Umbilical cord (tissue), 2 donors: ENCODE results near the gene NME7. TPM values are rescaled to one million over a fixed set of nuclear protein-coding genes. Genes with fewer than 3 reads are reported as not detected.
"Not testable (repeated sequence)": the region's sequence is repeated elsewhere in the genome, so short reads cannot be mapped to it uniquely, and the experiment has no call there.

ENCODE experiments used
- DNase-seq: peaks from one replicate; pipeline ENCODE4 v3.0.0-alpha.2; 2015; ENCODE audit warnings: low spot score
- total RNA-seq: library from RNA; depleted of rRNA; stranded (reverse); fragments of >200 nt; gene quantifications from one replicate; pipeline ENCODE4 v1.2.3, GENCODE V29; 2014; ENCODE audit warnings: low replicate concordance; ENCODE audit not compliant: insufficient read depth

The NME7 gene
- total RNA-seq, 1 donor from 2014 or later, result 29.6 TPM

DNA sequence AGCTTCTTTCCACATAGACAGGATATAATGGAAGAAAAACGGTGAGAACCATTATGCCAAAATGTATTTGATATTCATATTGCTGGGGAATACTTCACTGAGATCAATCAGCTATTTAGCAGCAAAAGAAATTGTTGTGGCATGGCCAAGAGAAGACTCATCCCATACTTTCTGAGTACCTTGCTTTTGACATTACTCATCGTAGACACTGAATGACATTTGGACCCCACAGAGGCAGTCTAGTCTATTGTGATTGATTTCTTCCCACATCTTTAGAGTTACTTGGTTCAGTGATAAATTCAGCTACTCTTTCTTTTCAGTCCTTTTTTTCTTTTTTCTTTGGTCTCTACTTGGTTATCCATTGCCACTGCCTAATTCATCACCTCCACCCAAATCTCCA is 239.0 kb downstream of the NME7 start:
- DNase-seq, result no peak

DNA sequence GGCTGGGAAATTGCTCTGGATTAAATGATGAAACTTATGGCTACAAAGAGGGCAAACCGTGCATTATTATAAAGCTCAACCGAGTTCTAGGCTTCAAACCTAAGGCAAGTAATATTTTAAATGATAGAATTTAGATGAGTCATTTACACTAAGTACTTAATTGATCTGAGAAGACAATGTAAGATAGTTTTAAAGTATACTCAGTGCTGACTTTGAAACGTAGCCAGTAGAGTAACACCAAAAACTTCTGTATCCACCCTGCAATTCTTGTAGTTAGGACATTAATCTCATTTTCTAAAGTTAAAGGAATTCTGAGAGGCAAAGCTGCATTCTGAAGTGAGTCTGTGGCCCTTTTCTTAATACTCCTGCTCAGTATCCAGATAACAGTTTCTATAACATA is 240.3 kb downstream of the NME7 start:
- DNase-seq, result no peak

DNA sequence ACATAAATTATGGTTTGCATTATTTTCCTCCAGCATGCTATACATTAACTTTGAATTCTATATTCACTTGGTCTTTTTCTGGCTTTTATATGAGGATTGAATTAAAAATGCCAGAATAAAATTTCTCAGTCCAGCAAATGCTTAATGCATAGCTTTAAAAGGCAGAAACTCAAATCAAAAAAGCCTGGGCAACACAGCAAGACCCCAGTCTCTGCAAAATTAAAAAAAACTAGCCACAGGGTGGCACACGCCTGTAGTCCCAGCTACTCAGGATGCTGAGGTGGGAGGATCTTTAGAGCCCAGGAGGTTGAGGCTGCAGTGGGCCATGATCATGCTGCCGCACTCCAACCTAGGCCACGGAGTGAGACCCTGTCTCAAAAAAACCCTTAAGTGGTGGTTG is 241.3 kb downstream of the NME7 start:
- DNase-seq, result no peak

DNA sequence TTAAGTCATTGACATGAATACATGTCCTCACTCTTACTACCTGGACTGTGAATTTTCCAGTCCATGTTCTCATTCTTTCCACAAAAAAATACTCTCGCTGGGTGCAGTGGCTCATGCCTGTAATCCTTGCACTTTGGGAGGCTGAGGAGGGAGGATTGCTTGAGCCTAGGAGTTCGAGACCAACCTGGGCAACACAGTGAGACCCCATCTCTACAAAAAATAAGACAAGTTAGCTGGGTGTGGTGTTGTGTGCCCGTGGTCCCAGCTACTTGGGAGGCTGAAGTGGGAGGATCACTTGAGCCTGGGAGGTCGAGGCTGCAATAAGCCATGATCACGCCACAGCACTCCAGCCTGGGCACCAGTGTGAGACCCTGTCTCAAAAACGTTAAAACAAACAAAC is 242.0 kb downstream of the NME7 start:
- DNase-seq, result not testable (repeated sequence)

DNA sequence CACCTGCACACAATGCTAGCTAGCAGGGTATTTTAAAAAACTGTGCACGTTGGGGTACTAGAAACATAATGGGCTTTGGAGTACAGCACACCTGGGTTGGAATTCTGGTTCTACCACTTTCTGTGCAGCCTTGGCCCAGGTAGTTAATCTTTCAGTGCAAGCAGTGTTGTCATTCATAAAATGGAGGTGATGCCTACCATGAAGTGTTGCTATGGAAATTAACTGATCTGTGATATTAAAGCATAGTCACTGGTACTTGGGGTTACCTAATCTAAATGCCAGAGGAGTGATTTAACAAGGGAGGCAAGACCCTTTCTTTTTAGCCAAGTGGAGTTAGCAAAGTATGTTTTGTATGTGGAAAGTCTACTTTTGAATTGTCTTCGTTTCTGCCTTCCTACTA is 243.1 kb downstream of the NME7 start:
- DNase-seq, result peak; percentile 70

DNA sequence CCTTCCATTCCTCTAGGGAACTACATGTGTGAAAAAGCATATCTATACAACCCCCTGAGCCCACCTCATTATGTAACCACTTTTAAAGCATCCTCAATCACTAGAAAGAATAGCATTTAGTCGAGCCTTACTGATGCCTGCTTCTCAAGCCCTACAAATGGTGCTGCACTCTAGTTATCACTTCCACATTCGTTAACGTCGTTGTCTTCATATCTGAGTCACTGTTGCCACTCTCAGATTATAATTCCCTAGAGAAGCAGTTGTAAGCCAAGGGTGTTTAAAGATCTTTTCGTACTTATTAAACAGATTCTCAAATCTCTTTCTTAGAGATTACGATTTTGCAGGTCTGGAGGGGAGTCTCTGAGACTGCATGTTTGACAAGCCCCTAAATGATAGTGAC is 244.6 kb downstream of the NME7 start:
- no peak for DNase-seq

DNA sequence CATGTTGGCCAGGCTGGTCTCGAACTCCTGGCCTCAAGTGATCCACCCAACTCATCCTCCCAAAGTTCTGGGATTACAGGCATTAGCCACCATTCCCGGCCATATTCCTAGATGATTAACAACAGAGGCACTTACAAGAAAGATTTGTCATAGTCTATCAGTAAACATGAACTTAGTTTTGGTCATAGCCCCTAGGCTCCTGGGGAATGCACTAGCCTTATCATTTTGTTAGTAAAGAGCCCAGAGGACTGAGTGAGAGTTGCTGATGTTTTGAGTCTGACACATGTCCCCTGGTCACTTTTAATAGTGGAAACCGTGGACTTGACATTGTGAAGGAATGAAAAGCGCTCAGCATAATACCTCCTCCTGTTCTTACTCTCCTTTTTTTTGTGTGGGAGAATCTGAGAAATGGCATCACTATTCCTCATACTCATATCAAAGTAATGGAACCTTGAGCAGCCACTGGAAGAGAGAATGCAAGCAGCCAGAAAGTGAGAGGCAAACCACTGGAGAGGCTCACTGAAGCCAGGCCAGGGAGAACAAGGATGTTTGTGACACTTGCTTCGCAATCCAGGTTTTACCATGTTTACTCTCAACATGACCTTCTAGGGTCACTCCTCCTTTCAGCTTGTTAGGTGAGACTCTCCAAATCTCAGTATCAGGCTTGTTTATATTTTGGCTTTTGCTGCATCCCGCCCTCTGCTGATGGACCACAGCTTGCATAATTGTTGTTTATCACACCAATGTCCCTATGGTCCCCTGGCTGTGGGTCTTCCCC is 246.3 kb downstream of the NME7 start:
- no peak for DNase-seq

DNA sequence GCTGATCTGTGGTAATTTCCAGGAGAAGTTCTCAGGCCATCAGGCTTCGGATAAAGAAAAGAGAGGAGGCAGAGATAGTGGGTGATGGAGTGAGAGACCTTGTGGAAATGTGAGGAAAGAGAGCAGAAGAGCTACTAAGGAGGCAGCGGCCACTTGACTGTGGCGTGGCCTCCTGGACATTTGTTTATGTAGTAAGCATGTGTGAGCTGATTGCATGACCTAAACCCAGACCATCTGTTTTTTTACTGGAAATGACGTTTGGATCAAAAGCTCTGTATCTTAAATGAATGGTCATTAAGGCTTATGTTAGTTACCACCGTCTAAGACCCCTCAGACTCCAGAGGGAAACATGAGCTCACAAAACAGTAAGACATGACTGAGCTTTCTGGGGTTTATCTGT is 247.5 kb downstream of the NME7 start:
- peak; percentile 32 for DNase-seq

DNA sequence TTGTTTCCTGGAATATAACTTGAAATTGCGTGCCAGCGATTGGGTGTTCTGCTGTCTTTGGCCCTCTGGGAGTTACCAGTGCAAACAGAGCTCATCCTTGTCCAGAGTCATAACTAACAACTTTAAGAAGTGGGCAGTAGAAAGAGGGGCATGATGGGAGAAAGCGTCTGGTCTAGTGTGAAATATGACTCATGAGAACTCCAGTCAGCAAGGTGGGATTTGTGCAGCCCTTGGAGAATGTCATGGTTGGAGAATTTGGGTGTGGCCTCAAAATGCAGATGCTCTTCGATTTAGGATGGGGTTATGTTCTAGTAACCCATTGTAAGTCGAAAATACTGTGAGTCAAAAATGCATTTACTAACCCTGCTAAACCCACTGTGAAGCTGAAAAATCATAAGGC is 248.2 kb downstream of the NME7 start:
- peak; percentile 84 for DNase-seq

DNA sequence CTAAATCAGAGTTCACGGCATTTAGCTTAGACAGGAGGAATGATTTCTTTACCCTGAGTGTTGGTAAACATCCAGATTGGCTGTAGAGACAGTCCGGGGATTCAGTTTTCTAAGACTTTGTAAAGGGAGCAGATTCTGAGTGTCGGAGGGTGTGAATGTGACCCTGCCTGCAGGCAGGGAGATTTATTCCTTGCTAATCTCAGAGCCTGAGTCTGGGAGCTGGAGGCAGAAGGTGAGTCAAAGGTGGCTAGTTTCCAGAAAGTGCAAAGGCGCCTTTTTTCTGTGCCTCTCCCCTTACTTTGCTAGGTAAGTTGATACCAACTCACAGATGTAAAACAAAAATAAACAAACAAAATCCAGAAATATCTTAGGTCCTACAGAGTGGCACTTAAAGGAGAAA is 249.4 kb downstream of the NME7 start:
- DNase-seq, result no peak

DNA sequence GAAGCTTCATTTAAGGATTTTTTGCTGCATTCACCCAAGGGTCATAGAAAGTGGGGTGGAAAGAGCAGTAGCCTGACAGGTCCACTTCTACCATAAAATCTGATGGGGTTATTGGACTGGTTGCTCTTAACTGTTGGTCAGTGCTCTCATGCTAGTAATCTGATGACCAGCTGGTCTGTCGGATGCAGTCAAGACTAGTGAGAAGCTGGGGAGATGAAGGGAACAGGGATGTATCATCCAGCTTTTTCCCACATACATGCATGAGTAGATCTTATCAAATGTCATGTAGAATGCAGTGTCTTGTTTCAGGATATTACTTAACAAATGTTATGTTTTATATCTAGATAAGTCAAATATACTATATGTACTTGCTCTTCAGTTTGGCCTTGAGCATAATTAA is 250.0 kb downstream of the NME7 start:
- no peak for DNase-seq

DNA sequence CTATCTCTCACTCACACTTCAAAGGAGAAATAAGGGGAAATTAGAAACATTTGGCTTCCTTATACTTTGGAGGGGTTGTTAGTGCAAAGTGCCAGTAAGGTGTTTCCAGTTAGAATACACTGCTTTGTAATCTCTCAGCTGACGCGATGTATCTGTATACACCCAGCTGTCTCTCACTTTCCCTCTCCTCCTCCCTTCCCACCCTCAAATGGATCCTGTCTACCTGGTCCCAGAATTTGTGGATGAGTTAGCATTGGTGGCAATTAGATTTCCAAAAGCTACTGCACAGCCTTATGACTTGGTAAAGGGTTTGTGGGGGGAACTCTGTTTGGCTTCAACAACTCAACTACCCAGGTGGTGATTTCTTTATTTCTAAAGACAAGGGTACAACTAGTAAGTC is 250.6 kb downstream of the NME7 start:
- DNase-seq, result no peak

DNA sequence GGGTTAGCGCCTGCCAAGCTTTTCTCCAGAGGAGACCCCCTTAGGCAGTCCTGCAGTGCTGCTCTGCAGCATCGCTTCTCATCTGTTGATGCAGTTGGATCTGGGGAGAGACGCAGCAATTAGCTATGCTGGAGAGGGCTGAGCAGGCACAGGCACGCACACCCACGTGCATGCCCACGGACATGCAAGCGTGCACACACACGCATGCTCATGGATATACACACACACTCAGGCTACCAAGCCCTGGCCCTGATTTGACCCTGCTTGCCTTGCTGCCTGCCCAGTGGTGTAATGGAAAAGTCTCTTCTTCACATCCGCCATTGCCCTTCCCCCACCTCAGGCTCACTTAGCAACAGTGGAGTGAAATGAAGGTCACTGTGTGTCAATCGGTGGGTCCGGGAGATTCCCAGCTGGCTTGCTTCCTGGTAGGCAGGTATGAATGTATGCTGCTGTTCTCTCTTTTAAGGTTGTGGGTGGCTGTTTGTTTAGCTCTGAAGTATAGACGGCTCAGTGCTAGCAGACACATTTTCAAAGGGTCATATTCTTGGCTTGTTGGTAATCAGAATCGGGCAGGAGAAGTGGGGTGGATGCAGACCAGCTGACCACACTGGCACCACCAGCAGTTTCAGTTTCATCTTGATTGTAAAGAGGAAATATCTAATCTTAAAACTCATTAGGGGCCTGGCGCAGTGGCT is 251.6 kb downstream of the NME7 start:
- no peak for DNase-seq

DNA sequence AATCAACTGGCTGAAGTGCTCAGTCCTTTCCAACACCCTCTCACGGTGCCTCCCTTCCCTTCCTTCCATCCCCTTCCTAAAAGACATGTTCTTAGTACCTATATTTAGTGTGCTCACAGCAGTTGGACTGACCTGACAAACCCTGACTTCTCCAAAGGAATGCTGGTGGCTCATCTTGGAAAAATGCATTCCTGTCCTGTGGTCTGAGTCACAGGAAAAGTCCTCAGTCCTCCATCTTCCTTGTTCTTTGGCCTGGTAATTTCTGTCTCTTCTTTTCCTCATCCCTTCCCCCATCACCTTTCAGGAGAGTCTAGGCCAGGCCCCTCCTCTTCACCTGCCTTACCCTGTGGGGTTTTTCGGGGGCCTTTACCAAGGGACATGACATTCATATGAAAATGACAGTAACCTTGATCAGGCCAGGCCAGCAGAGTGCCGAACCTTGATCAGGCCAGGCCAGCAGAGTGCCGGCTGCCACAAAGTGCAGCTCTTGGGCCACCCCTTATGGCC is 253.9 kb downstream of the NME7 start:
- peak; percentile 35 for DNase-seq

DNA sequence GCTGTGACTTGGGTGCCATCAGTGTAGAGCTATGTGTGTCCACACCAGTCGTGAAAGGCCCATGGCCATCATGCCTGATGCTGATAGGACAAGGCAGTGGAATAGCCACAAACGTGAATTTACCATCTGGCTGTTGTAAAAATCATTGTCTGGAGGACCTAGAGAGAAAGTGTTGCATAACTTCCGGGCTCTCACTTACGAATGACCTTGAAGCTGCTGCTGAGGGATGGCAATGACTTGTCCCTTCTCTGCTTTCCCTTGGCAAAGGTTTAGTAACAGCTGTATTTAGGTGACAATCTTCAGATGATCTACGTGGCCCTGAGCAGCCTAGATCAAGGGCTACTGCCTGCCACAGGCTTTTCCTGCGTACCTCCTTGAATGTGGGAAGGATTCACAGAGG is 255.4 kb downstream of the NME7 start:
- DNase-seq, result no peak

DNA sequence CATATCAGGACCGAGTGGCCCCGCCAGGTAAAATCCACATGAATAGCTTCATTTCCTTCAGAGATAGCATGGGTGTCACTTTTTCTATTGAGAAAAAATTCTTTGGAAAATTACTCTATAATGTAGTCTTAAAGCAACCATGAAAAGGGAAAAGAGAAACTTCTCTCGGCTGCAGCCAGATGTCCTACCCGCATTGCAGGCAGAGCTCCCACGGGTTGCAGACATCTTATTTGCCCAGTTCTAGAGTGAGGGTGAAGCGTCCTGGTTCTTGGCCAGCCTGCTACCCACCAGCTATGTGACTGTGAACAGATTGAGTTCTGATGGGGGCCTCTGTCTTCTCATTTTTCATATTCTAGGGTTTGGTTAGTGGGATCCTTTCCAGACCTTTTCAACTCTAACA is 256.1 kb downstream of the NME7 start:
- no peak for DNase-seq

DNA sequence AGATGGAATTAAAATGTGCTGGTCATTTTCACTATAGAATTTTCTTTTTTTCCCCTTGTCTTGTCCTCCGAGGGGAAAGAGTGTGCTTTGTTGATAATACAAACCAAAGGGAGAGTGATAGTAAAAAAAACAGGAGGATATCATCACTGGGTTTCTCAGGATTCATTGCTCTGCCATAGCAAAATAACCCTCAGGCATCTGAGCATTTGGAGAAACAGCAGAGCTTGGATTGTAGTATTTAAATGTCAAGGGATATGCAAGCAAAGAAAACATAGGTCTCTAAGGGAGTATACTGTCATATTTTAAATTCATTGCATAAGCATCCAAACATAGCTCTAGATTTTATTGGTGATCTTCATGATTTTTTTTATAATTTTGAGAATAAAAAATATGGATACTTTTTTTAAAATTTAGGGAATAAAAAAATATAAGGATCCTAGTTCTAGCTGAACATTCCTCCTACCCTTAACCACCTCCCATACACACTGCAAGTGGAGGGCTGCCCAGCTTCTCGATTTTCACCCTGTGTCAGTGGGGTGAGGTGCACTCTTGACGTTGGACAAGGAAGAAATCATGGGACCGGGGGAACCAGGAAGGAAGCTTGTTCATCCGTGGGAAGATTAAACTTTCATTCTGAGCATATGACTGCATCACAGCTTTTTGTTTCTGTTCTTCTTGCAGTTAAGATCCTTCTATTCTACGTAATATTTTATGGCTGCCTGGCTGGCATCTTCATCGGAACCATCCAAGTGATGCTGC is 256.7 kb downstream of the NME7 start:
- peak; percentile 62 for DNase-seq

DNA sequence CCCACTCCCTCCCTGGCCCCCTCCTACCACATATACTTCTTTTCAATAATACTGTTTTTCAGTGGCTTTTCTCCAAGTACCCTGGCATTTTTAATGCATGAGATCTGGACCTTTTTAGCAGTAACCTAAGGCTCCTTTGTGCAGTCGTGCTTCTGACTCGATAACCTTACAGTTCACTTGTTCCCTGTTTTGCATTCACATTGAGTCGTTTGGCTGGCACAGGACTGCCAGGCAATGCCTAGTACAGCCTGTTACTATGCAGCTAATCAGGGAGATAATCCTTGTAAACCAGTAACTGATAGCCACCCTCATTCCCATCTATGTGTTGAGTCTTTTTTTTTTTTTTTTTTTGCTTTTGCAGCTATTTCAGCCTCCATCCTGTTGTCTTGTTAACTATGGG is 257.4 kb downstream of the NME7 start:
- DNase-seq, result no peak

DNA sequence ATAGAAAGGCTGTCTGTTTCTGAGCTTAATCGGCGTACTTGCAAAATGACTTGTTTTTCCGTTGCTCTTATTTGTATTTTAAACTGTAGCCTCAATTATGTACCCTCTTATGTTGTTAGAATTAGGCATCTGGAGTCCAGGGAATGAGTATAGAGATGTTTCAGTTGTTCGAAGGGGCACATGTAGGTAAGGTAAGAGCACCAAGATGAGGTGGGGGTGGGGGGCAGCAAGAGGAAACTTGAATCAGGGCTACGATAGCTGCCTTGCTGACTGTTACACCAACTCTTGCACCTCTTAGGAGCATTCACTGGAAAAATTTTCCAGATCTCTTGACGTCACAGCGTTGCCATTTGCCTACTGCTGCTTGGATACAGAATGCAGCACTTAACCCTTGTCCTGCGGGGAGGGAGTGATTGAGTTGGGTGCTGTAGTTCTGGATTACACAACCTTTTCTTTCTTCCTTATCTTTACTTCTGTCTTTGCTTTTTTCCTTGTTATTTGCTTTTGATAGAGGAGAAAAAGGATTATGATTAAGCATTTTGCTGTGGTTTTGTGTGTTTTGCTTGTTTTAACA is 257.9 kb downstream of the NME7 start:
- DNase-seq, result peak; percentile 85

DNA sequence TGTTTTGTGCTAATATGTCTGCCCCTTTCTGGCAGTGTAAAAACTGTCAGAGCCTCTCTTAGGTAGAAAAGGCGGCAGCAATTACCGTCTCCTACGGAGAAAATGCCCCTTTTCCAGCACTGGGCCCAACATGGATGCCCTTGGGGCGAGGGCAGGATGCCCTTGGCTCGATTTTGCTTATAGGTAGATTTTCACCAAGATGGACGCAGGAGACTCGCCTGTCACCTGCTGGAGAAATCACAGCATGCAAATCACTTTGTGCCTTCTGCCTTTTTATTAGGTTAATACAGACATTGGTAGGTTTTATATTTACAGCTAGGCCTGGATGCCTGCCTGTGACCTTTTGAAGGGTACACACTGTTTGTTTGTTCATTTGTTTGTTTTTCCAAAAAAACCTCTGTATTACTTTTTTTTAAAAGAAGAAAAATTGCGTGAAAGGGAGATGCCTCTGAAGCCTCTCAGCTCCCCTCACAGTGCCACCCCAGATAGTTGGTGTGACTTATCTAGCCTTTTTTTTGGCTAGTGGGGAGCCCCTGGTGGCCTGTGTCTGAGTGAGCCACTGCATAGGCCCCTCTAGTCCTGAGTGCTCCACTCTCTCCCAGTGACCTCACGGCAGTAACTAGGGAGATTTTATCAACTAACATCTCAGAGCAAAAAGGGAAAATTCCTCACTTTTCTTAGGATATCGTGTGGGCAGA is 258.6 kb downstream of the NME7 start:
- no peak for DNase-seq

DNA sequence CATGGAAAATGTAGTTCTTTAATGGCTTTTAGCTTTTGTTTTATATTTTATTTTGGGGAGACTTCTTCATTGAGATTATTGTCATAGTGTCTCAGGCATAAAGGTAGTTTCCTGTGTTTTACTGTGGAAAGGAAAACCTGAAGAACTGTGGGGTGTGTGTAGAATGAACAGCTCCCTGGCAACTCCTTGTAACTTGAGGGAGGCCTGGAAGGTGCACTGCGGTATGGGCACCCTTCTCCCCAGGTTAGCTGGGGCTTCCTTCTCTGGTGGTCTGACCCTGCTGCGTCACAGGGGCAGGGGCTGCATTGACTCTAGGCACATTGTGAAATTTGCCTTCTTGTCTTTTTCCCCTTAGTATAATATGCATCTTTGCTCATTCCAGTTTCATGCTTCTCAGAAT is 259.4 kb downstream of the NME7 start:
- DNase-seq, result no peak
